ENCODE results near the gene CACNA1A.

CACNA1A gene

DNA sequence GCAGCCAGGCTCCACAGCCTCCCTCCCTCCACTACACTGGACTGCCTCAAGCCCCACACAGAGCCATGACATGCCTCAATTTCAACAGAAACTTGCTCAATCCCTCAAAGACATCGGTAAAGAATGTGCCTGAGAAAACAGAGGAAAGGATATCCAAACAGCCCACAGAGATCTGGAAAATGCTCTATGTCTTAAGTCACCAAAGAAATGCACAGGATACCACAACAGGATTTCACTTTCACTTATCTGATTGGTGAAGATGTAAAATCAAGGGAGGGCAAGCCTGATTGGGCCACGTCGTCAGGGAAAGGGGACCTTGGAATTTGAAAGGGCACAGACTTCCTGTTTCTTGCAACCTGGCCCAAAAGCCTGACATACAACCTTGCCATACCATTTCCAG lies 14.2 kb downstream of the CACNA1A start:
- Histone ChIP-seq H3K4me3 (ENCODE audit: low read length) (no peak overlapping the region), H3K4me1 (ENCODE audit: control insufficient read depth, insufficient read depth, low read length) (no peaks in the 10 kb centered on the region), H3K27me3 (ENCODE audit: control insufficient read depth, insufficient read depth, low read length) (no peaks in the 10 kb centered on the region), H3K9me3 (replicated peaks; ENCODE audit: low read length) (no peaks in the 10 kb centered on the region), H3K36me3 (ENCODE audit: insufficient read depth, low read length) (no peaks in the 10 kb centered on the region), H3K9ac (ENCODE audit: low read depth, low read length) (no peak overlapping the region), H3K4me2 (ENCODE audit: low read length) (no peak overlapping the region)

- no peaks in the 10 kb centered on the region for H3K27me3 ChIP-seq (ENCODE audit: control insufficient read depth, insufficient read depth, low read length)
- H3K36me3 ChIP-seq (ENCODE audit: insufficient read depth, low read length): no peaks in the 10 kb centered on the region
- no peaks in the 10 kb centered on the region for H3K4me1 ChIP-seq (ENCODE audit: control insufficient read depth, insufficient read depth, low read length)
- no peak overlapping the region for H3K9ac ChIP-seq (ENCODE audit: low read depth, low read length)
- no peak overlapping the region for H3K4me3 ChIP-seq (ENCODE audit: low read length)
- H3K9me3 ChIP-seq (replicated peaks; ENCODE audit: low read length): no peaks in the 10 kb centered on the region
- H3K4me2 ChIP-seq (ENCODE audit: low read length): no peak overlapping the region
Measured at GRCh38 chr19:13487985-13488384, 18.3 kb downstream of the CACNA1A start.

DNA sequence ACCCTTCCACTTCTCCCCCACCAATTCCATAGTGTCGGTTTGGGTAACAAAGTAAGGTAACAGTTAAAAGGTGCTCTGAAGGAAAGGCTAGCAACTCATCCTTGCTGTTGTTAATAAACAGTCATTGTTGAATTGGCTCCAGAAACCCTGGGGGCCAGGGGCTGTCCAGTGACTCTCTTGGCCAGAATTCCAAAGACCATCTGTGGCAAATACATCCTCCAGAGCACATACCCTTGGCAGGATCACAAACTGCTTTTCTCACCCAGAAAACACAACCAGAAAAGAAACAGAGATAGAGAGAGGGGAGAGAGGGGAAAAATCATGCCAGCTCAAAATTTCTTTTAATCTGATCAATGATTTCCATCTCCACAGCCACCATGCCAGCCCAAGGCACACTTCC lies 22.1 kb downstream of the CACNA1A start:
- Histone ChIP-seq H3K9ac (ENCODE audit: low read depth, low read length) (no peak overlapping the region), H3K4me3 (ENCODE audit: low read length) (no peak overlapping the region), H3K27me3 (ENCODE audit: control insufficient read depth, insufficient read depth, low read length) (no peaks in the 10 kb centered on the region), H3K4me1 (ENCODE audit: control insufficient read depth, insufficient read depth, low read length) (no peaks in the 10 kb centered on the region), H3K4me2 (ENCODE audit: low read length) (no peak overlapping the region), H3K9me3 (replicated peaks; ENCODE audit: low read length) (peaks cover 3% of the 10 kb centered on the region), H3K36me3 (ENCODE audit: insufficient read depth, low read length) (no peaks in the 10 kb centered on the region)

DNA sequence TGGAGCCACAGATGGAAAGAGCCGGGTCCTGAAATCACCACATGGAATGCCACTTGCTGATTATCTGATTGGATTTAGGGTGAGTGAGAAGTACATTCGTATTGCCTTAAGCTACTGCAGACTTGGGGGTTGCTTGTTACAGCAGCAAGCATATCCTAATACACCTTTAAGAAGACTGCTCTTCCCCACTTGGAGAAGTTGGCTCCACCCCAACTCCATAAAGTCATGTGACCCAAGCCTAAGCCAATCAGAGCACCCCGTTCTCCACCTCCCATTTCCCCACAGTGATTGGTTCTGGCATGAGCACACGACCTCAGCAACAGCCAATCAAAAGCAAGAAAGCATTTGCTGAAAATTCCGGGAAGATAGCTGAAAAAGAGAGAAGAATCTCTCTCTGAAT lies 23.1 kb downstream of the CACNA1A start:
- H3K4me3 ChIP-seq (ENCODE audit: low read length): no peak overlapping the region

GRCh38 chr19:13478576-13478975 lies 27.7 kb downstream of the CACNA1A start:
- no peaks in the 10 kb centered on the region for H3K27me3 ChIP-seq (ENCODE audit: control insufficient read depth, insufficient read depth, low read length)
- H3K4me2 ChIP-seq (ENCODE audit: low read length): no peak overlapping the region
- H3K9ac ChIP-seq (ENCODE audit: low read depth, low read length): no peak overlapping the region
- H3K36me3 ChIP-seq (ENCODE audit: insufficient read depth, low read length): no peaks in the 10 kb centered on the region
- no peaks in the 10 kb centered on the region for H3K4me1 ChIP-seq (ENCODE audit: control insufficient read depth, insufficient read depth, low read length)
- H3K9me3 ChIP-seq (replicated peaks; ENCODE audit: low read length): peaks cover 7% of the 10 kb centered on the region
- H3K4me3 ChIP-seq (ENCODE audit: low read length): no peak overlapping the region

More for the DNA sequence above, 23.1 kb downstream of the CACNA1A start:
- Histone ChIP-seq H3K27me3 (ENCODE audit: control insufficient read depth, insufficient read depth, low read length) (no peaks in the 10 kb centered on the region), H3K36me3 (ENCODE audit: insufficient read depth, low read length) (no peaks in the 10 kb centered on the region), H3K9ac (ENCODE audit: low read depth, low read length) (no peak overlapping the region), H3K4me1 (ENCODE audit: control insufficient read depth, insufficient read depth, low read length) (no peaks in the 10 kb centered on the region), H3K4me2 (ENCODE audit: low read length) (no peak overlapping the region), H3K9me3 (replicated peaks; ENCODE audit: low read length) (peaks cover 3% of the 10 kb centered on the region)

DNA sequence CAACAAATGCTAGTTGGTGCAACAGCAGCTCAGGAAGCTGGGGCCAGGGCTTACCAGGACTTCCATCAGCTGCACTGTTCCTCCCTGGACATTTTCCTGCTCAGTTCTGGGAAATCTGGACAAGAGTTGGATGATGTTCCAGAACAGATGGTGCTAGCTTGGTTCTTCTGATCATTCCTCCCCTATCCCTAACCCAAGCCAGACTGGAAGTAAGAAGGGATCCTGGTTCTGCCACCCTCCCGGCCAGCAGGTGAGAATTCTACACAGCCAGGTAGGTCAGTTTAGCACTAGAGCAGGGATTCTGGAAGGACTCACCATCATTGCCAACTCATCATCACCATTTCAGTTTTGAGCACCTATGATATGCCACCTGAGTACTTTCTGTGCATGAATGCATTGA lies 30.2 kb downstream of the CACNA1A start:
- Histone ChIP-seq H3K9ac (ENCODE audit: low read depth, low read length) (no peak overlapping the region), H3K4me3 (ENCODE audit: low read length) (no peak overlapping the region), H3K4me1 (ENCODE audit: control insufficient read depth, insufficient read depth, low read length) (no peaks in the 10 kb centered on the region), H3K9me3 (replicated peaks; ENCODE audit: low read length) (peaks cover 5% of the 10 kb centered on the region), H3K27me3 (ENCODE audit: control insufficient read depth, insufficient read depth, low read length) (no peaks in the 10 kb centered on the region), H3K4me2 (ENCODE audit: low read length) (no peak overlapping the region), H3K36me3 (ENCODE audit: insufficient read depth, low read length) (no peaks in the 10 kb centered on the region)

- H3K4me2 ChIP-seq (ENCODE audit: low read length): no peak overlapping the region
- H3K9me3 ChIP-seq (replicated peaks; ENCODE audit: low read length): peaks cover 5% of the 10 kb centered on the region
- H3K4me3 ChIP-seq (ENCODE audit: low read length): no peak overlapping the region
- no peaks in the 10 kb centered on the region for H3K4me1 ChIP-seq (ENCODE audit: control insufficient read depth, insufficient read depth, low read length)
- no peaks in the 10 kb centered on the region for H3K36me3 ChIP-seq (ENCODE audit: insufficient read depth, low read length)
- H3K27me3 ChIP-seq (ENCODE audit: control insufficient read depth, insufficient read depth, low read length): no peaks in the 10 kb centered on the region
- no peak overlapping the region for H3K9ac ChIP-seq (ENCODE audit: low read depth, low read length)
Measured at GRCh38 chr19:13475044-13475443, 31.2 kb downstream of the CACNA1A start.

- Histone ChIP-seq H3K4me2 (ENCODE audit: low read length) (no peak overlapping the region), H3K9ac (ENCODE audit: low read depth, low read length) (no peak overlapping the region), H3K4me1 (ENCODE audit: control insufficient read depth, insufficient read depth, low read length) (no peaks in the 10 kb centered on the region), H3K4me3 (ENCODE audit: low read length) (no peak overlapping the region), H3K36me3 (ENCODE audit: insufficient read depth, low read length) (no peaks in the 10 kb centered on the region), H3K27me3 (ENCODE audit: control insufficient read depth, insufficient read depth, low read length) (no peaks in the 10 kb centered on the region), H3K9me3 (replicated peaks; ENCODE audit: low read length) (no peaks in the 10 kb centered on the region)
Measured at GRCh38 chr19:13466697-13467096, 39.6 kb downstream of the CACNA1A start.

GRCh38 chr19:13463296-13463695 lies 43.0 kb downstream of the CACNA1A start:
- Histone ChIP-seq H3K9ac (ENCODE audit: low read depth, low read length) (no peak overlapping the region), H3K9me3 (replicated peaks; ENCODE audit: low read length) (no peaks in the 10 kb centered on the region), H3K4me3 (ENCODE audit: low read length) (no peak overlapping the region)

DNA sequence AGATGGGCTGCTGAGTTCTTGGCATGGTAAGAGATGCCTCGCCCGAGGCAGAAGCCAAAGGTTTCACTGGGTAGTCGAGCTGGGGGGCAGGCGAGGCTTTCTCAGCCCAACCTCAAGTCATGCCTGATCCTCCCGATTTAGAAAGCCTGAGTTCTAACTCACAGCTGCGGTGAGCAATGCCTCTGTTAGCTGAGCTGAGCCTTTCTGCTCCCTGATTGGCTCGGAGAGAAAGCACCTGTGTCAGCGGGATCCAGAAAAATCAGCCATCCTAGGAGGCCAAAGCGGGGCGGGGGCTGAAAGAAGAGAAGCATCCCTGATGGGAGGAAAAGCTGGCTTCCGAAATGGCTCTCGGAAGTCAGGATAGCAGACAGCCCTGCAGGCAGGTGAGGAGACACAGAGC lies 44.7 kb downstream of the CACNA1A start:
- Histone ChIP-seq H3K36me3 (ENCODE audit: insufficient read depth, low read length) (no peaks in the 10 kb centered on the region), H3K27me3 (ENCODE audit: control insufficient read depth, insufficient read depth, low read length) (peaks cover 18% of the 10 kb centered on the region), H3K9me3 (replicated peaks; ENCODE audit: low read length) (no peaks in the 10 kb centered on the region), H3K4me3 (ENCODE audit: low read length) (no peak overlapping the region), H3K4me1 (ENCODE audit: control insufficient read depth, insufficient read depth, low read length) (no peaks in the 10 kb centered on the region), H3K9ac (ENCODE audit: low read depth, low read length) (no peak overlapping the region), H3K4me2 (ENCODE audit: low read length) (no peak overlapping the region)

More at GRCh38 chr19:13463296-13463695, 43.0 kb downstream of the CACNA1A start:
- H3K4me1 ChIP-seq (ENCODE audit: control insufficient read depth, insufficient read depth, low read length): no peaks in the 10 kb centered on the region
- no peaks in the 10 kb centered on the region for H3K36me3 ChIP-seq (ENCODE audit: insufficient read depth, low read length)
- H3K27me3 ChIP-seq (ENCODE audit: control insufficient read depth, insufficient read depth, low read length): peaks cover 18% of the 10 kb centered on the region
- H3K4me2 ChIP-seq (ENCODE audit: low read length): no peak overlapping the region

DNA sequence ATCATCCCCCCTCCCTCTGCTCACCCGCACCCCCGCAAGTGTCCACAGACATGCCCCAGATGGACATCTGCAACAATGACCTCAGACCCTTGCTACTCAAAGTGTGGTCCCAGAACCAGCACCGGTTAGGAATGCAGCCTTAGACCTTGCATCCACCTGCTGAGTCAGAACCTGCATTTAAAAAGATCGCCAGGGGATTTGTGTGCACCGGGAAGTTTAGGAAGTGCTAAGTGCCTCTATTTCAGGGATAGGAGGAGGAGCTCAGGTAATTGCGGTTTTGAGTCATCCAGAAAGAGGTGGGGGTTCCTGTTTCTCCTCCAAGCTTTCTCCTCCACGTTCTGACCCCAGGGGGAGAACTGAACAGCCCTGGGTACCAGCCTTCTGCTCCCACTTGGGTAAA lies 46.2 kb downstream of the CACNA1A start:
- peaks cover 18% of the 10 kb centered on the region for H3K27me3 ChIP-seq (ENCODE audit: control insufficient read depth, insufficient read depth, low read length)
- no peaks in the 10 kb centered on the region for H3K9me3 ChIP-seq (replicated peaks; ENCODE audit: low read length)
- H3K4me1 ChIP-seq (ENCODE audit: control insufficient read depth, insufficient read depth, low read length): no peaks in the 10 kb centered on the region
- H3K4me3 ChIP-seq (ENCODE audit: low read length): no peak overlapping the region
- H3K9ac ChIP-seq (ENCODE audit: low read depth, low read length): no peak overlapping the region
- H3K4me2 ChIP-seq (ENCODE audit: low read length): no peak overlapping the region
- no peaks in the 10 kb centered on the region for H3K36me3 ChIP-seq (ENCODE audit: insufficient read depth, low read length)

DNA sequence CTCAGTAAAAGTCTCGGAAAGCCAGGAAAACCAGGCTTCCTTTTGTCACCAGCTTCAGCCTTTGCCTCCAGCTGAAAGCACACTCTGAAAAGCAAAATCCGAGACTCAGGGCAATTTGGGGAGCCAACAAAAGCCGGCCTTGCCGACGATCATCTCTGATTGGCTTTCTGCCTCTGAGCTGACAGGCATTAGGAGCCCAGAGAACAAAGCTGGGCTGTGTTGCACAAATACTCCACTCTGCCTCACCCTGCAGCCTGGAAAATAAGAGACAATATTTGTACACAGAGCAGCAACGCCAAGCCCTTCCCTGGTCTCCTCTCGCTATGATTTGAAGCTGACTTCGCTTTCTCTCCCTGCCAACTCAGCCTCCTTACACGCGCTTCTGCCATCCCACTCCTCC lies 46.9 kb downstream of the CACNA1A start:
- Histone ChIP-seq H3K4me1 (ENCODE audit: control insufficient read depth, insufficient read depth, low read length) (no peaks in the 10 kb centered on the region), H3K27me3 (ENCODE audit: control insufficient read depth, insufficient read depth, low read length) (peaks cover 18% of the 10 kb centered on the region), H3K9ac (ENCODE audit: low read depth, low read length) (no peak overlapping the region), H3K9me3 (replicated peaks; ENCODE audit: low read length) (no peaks in the 10 kb centered on the region), H3K36me3 (ENCODE audit: insufficient read depth, low read length) (no peaks in the 10 kb centered on the region), H3K4me2 (ENCODE audit: low read length) (no peak overlapping the region), H3K4me3 (ENCODE audit: low read length) (no peak overlapping the region)

Measured in skeletal muscle satellite cell (primary cell).